Globus pallidus (tissue), 1 donor: ENCODE results near the gene AP4E1.
"Not testable (repeated sequence)": the region's sequence is repeated elsewhere in the genome, so short reads cannot be mapped to it uniquely, and the experiment has no call there.

Source experiments
- DNase-seq: peaks from one replicate; pipeline ENCODE4 v3.0.0-alpha.2; 2015; ENCODE audit warnings: low spot score

AP4E1 gene

GRCh38 chr15:51024735-51025453, 116.4 kb downstream of the AP4E1 start:
- no peak for DNase-seq

- DNase-seq, result no peak
These were observed 117.0 kb downstream of the AP4E1 start for GRCh38 chr15:51025454-51025846.

GRCh38 chr15:51030649-51031316, 122.3 kb downstream of the AP4E1 start:
- no peak for DNase-seq

GRCh38 chr15:51037474-51037873, 129.0 kb downstream of the AP4E1 start:
- not testable (repeated sequence) for DNase-seq

GRCh38 chr15:51038162-51038973, 129.9 kb downstream of the AP4E1 start:
- DNase-seq, result no peak

- DNase-seq, result no peak
These were observed 130.5 kb downstream of the AP4E1 start for GRCh38 chr15:51038974-51039319.

- no peak for DNase-seq
These were observed 135.7 kb downstream of the AP4E1 start for GRCh38 chr15:51044037-51044727.

- no peak for DNase-seq
These were observed 137.5 kb downstream of the AP4E1 start for GRCh38 chr15:51046016-51046415.

- no peak for DNase-seq
These were observed 138.4 kb downstream of the AP4E1 start for GRCh38 chr15:51046799-51047449.

GRCh38 chr15:51048308-51048707, 139.8 kb downstream of the AP4E1 start:
- DNase-seq, result no peak

GRCh38 chr15:51049081-51049480, 140.6 kb downstream of the AP4E1 start:
- no peak for DNase-seq

GRCh38 chr15:51051776-51052175, 143.3 kb downstream of the AP4E1 start:
- DNase-seq, result peak; percentile 40

GRCh38 chr15:51053571-51053970, 145.1 kb downstream of the AP4E1 start:
- DNase-seq, result no peak

GRCh38 chr15:51054535-51054934, 146.1 kb downstream of the AP4E1 start:
- no peak for DNase-seq
